GM12878 (cell line): ENCODE results near the gene AK8. TPM values are rescaled to one million over a fixed set of nuclear protein-coding genes. Genes with fewer than 3 reads are reported as not detected.

Experiments
- ATAC-seq: fragments of 200-7000 bp; cut with Tn5 transposase; 3 replicates; pipeline ENCODE4 v1.9.1; 2020; ENCODE audit warnings: mild to moderate bottlenecking, moderate library complexity
- BruUV-seq: library from RNA; stranded (reverse); fragments of 400-500 nt; replicated peaks from 2 replicates; lab custom pipeline; 2021; lab: Mats Ljungman, UMichigan
- CTCF ChIA-PET: fragments of 300-600 bp; sonication (Branson Sonifier 250); formaldehyde crosslinking; extraction: SDS; loops from one replicate; lab custom pipeline; 2021; ENCODE audit warnings: inconsistent platforms; lab: Yijun Ruan, JAX
- POLR2A ChIA-PET: fragments of 350-600 bp; formaldehyde crosslinking; extraction: SDS; loops from one replicate; lab custom pipeline; 2021; ENCODE audit warnings: inconsistent platforms; lab: Charles Lee
- RAD21 ChIA-PET: fragments of 300-600 bp; sonication (Branson Sonifier 250); formaldehyde crosslinking; loops from one replicate; lab custom pipeline; 2023; ENCODE audit warnings: antibody characterized with exemption; ENCODE audit not compliant: unreplicated experiment; lab: Charles Lee
- SMC1A ChIA-PET: fragments of 300-600 bp; sonication (Branson Sonifier 250); formaldehyde crosslinking; loops from one replicate; lab custom pipeline; 2023; ENCODE audit not compliant: unreplicated experiment, uncharacterized antibody; lab: Charles Lee
- DNase-seq: peaks from one replicate; pipeline ENCODE4 v3.0.0-alpha.2; 2011; ENCODE audit warnings: low read depth, low spot score
- FAIRE-seq: peaks from 3 replicates; lab custom pipeline; 2011; peaks lifted over from hg19 to GRCh38; lab: Jason Lieb, UNC
- H2AFZ ChIP-seq: 2 replicates; pipeline ENCODE4 v1.6.0; 2011; ENCODE audit warnings: low read depth, low read length, control low read depth; ENCODE audit not compliant: control insufficient read depth
- H3K27ac ChIP-seq: 2 replicates; pipeline ENCODE4 v1.5.1; 2011; ENCODE audit warnings: control low read depth; ENCODE audit not compliant: control insufficient read depth, insufficient read depth
- H3K27me3 ChIP-seq, 2 experiments: replicated peaks in 1 of 2; 2 replicates each; pipeline versions ENCODE4 v1.6.0 to v1.6.1; 2011; ENCODE audit warnings: low read length in 1 of 2; ENCODE audit not compliant: control insufficient read depth in 2 of 2, insufficient read depth in 2 of 2
- H3K36me3 ChIP-seq, 2 experiments: 2 replicates each; pipeline ENCODE4 v1.5.1; 2011; ENCODE audit warnings: low read length in 1 of 2; ENCODE audit not compliant: control insufficient read depth in 2 of 2, insufficient read depth in 2 of 2
- H3K4me1 ChIP-seq: 2 replicates; pipeline ENCODE4 v1.6.1; 2011; ENCODE audit warnings: mild to moderate bottlenecking, low read length, moderate library complexity, mixed read lengths; ENCODE audit not compliant: control insufficient read depth, insufficient read depth
- H3K4me2 ChIP-seq: 2 replicates; pipeline ENCODE4 v1.6.0; 2011; ENCODE audit warnings: control low read depth; ENCODE audit not compliant: control insufficient read depth, insufficient read depth
- H3K4me3 ChIP-seq: fragments of 200-600 bp; sonication (generic); 2 replicates; pipeline ENCODE4 v1.5.1; 2016
- H3K79me2 ChIP-seq: 2 replicates; pipeline ENCODE4 v1.6.0; 2011; ENCODE audit warnings: low read length; ENCODE audit not compliant: control insufficient read depth, insufficient read depth
- H3K9ac ChIP-seq: 2 replicates; pipeline ENCODE4 v1.8.0; 2011; ENCODE audit warnings: low read length, control low read depth, mixed read lengths; ENCODE audit not compliant: control insufficient read depth, insufficient read depth
- H3K9me3 ChIP-seq: replicated peaks from 3 replicates; pipeline ENCODE4 v1.5.1; 2011; ENCODE audit warnings: mild to moderate bottlenecking, low read length; ENCODE audit not compliant: control insufficient read depth, insufficient read depth
- H4K20me1 ChIP-seq: 2 replicates; pipeline ENCODE4 v1.6.0; 2011; ENCODE audit not compliant: control insufficient read depth, insufficient read depth
- CBX3 ChIP-seq: fragments of 200-600 bp; sonication (generic); IDR thresholded peaks from 2 replicates; pipeline ENCODE4 v1.6.1; 2016; ENCODE audit warnings: low read depth, borderline replicate concordance
- GATAD2B ChIP-seq: fragments of 450-650 bp; conservative IDR thresholded peaks from 2 replicates; pipeline ENCODE4 v1.6.1; 2017; ENCODE audit warnings: low read depth, mild to moderate bottlenecking, moderate library complexity
- IRF5 ChIP-seq: fragments of 450-650 bp; IDR thresholded peaks from 2 replicates; pipeline ENCODE4 v1.6.1; 2017; ENCODE audit warnings: borderline replicate concordance
- NFXL1 ChIP-seq: fragments of 450-650 bp; IDR thresholded peaks from 2 replicates; pipeline ENCODE4 v1.6.1; 2017; ENCODE audit warnings: antibody characterized with exemption, mild to moderate bottlenecking, borderline replicate concordance
- NFYB ChIP-seq: IDR thresholded peaks from 2 replicates; pipeline ENCODE4 v1.6.1; 2011; ENCODE audit warnings: low read depth, mild to moderate bottlenecking, low read length, improper control_type of control experiment, moderate library complexity; ENCODE audit not compliant: insufficient read depth
- NR2F1 ChIP-seq: fragments of 450-650 bp; conservative IDR thresholded peaks from 2 replicates; pipeline ENCODE4 v1.6.1; 2017; ENCODE audit warnings: mild to moderate bottlenecking
- NRF1 ChIP-seq: conservative IDR thresholded peaks from 2 replicates; pipeline ENCODE4 v1.6.1; 2011; ENCODE audit warnings: mild to moderate bottlenecking, low read depth, low read length, improper control_type of control experiment
- PKNOX1 ChIP-seq: fragments of 450-650 bp; IDR thresholded peaks from 2 replicates; pipeline ENCODE4 v1.6.1; 2016; ENCODE audit warnings: mild to moderate bottlenecking
- RUNX3 ChIP-seq: IDR thresholded peaks from 2 replicates; pipeline ENCODE4 v1.6.1; 2012; ENCODE audit warnings: low read length, inconsistent platforms
- SMAD1 ChIP-seq: fragments of 450-650 bp; IDR thresholded peaks from 2 replicates; pipeline ENCODE4 v1.6.1; 2018; ENCODE audit warnings: mild to moderate bottlenecking, low read depth; ENCODE audit not compliant: partially characterized antibody
- SUZ12 ChIP-seq: fragments of 200-600 bp; sonication (generic); IDR thresholded peaks from one replicate; pipeline ENCODE4 v1.6.1; 2018; ENCODE audit warnings: antibody characterized with exemption, mild to moderate bottlenecking; ENCODE audit not compliant: unreplicated experiment
- USF2 ChIP-seq: IDR thresholded peaks from 2 replicates; pipeline ENCODE4 v1.6.1; 2011; ENCODE audit warnings: low read depth, low read length, improper control_type of control experiment, borderline replicate concordance
- ZBTB11 ChIP-seq: fragments of 450-650 bp; formaldehyde crosslinking; IDR thresholded peaks from 2 replicates; pipeline ENCODE4 v1.5.0; 2022; ENCODE audit warnings: mild to moderate bottlenecking, missing genetic modification characterization
- ZNF217 ChIP-seq: fragments of 450-650 bp; IDR thresholded peaks from 2 replicates; pipeline ENCODE4 v1.6.1; 2017; ENCODE audit warnings: antibody characterized with exemption, mild to moderate bottlenecking
- ZNF24 ChIP-seq: fragments of 450-650 bp; IDR thresholded peaks from 2 replicates; pipeline ENCODE4 v1.6.1; 2017; ENCODE audit warnings: antibody characterized with exemption, mild to moderate bottlenecking
- ZNF622 ChIP-seq: fragments of 450-650 bp; IDR thresholded peaks from 2 replicates; pipeline ENCODE4 v1.6.1; 2017; ENCODE audit warnings: mild to moderate bottlenecking, inconsistent platforms
- WGBS: methylation state at CpG from one replicate; pipeline ENCODE4 v1.1.6; 2016; ENCODE audit warnings: low lambda C conversion rate; ENCODE audit not compliant: insufficient replicate concordance, insufficient coverage; ENCODE audit errors: missing lambda C conversion rate; 5-methylcytosine and 5-hydroxymethylcytosine counted together
- in situ Hi-C: fragments of 300-500 bp; cut with MboI; formaldehyde crosslinking; loops from 9 replicates; pipeline ENCODE4 v1.14.3; 2018; ENCODE audit warnings: mixed read lengths
- intact Hi-C: fragments of 100-400 bp; cut with micrococcal nuclease; formaldehyde crosslinking; loops from one replicate; pipeline ENCODE4 v1.14.2; 2022; ENCODE audit not compliant: unreplicated experiment
- polyA plus RNA-seq, 11 experiments: library from polyadenylated mRNA; depleted of rRNA in 4 of 11; unstranded in 6 of 11; stranded (reverse) in 5 of 11; fragments of >200 nt; fragmentation: Nextera tagmentation in 4 of 11; fragmentation: Illumina TruSeq in 1 of 11; extraction: Ambion mirVana in 4 of 11; extraction: Trizol in 1 of 11; gene quantifications; 1 replicate in 1 of 11; 2 replicates in 10 of 11; pipeline versions ENCODE4 v1.2.1 to v1.2.3, GENCODE V29; 2011 to 2016; ENCODE audit warnings: inconsistent platforms in 2 of 11, missing spikeins in 2 of 11, low read depth in 1 of 11
- total RNA-seq, 4 experiments: library from RNA; depleted of rRNA in 3 of 4; stranded (reverse); fragments of >200 nt in 3 of 4; fragmentation: Illumina TruSeq in 1 of 4; extraction: Trizol in 1 of 4; gene quantifications; 2 replicates each; pipeline versions ENCODE4 v1.2.1 to v1.2.3, GENCODE V29; 2013 to 2021

AK8 gene
- total and polyA plus RNA-seq, 10 of the 15 experiments (the other 5 are each of a cell fraction or from before 2014, with no cell fraction given), result 0.03 to 0.12 (median 0.06) TPM; not detected in 5

GRCh38 chr9:132802121-132802795 is 75.8 kb downstream of the AK8 start (continued):
- TF ChIP-seq ZBTB11 (CRISPR knock-in tag) (no peak), GATAD2B (no peak), NR2F1 (no peak), RUNX3 (no peak), SUZ12 (no peak)
- TF ChIP-seq, all 136 proteins: peak for 0

GRCh38 chr9:132801659-132802058 is 76.4 kb downstream of the AK8 start:
- ChIA-PET RAD21 (no interaction called here), CTCF (interaction anchor here (1.1 kb wide), 1 partner anchor 389 kb away, joined by 4 read pairs; no protein-coding TSS in a partner anchor), SMC1A (no interaction called here), POLR2A (no interaction called here)
- intact Hi-C loops (loop anchor here (2.0 to 10.0 kb wide), 3 partner anchors 134 to 391 kb away; partner anchors contain the start of genes CFAP77, DDX31 and GFI1B), in situ Hi-C loops (loop anchor here (5.0 kb wide), 1 partner anchor 379 kb away; no protein-coding TSS in a partner anchor)
- BruUV-seq, result no TSS peak
- no peak for ATAC-seq
- Histone ChIP-seq H3K4me1 (peaks cover 4% of the 10 kb centered on the region; the same call in 1 of the 2 replicates), H3K4me2 (no peak overlapping the region), H4K20me1 (no peaks in the 10 kb centered on the region), H3K9me3 (no peaks in the 10 kb centered on the region), H3K36me3 (no peaks in the 10 kb centered on the region), H3K27me3 (no peaks in the 10 kb centered on the region; a peak in 2 of 4 replicates), H3K27ac (no peak overlapping the region), H3K4me3 (no peak overlapping the region), H3K9ac (no peak overlapping the region), H2AFZ (no peak overlapping the region), H3K79me2 (no peaks in the 10 kb centered on the region)
- WGBS, result 55% methylated on average over 4 of the region's 4 CpGs
- no peak for FAIRE-seq
- DNase-seq, result no peak
- no peak for TF ChIP-seq NFYB
- TF ChIP-seq USF2, result no peak
- TF ChIP-seq NRF1, result no peak
- TF ChIP-seq IRF5, result no peak
- no peak for TF ChIP-seq ZNF24
- TF ChIP-seq ZNF217, result no peak
- no peak for TF ChIP-seq PKNOX1
- no peak for TF ChIP-seq ZNF622
- TF ChIP-seq CBX3, result no peak
- no peak for TF ChIP-seq SMAD1
- TF ChIP-seq NFXL1, result no peak
